Measurements from ENCODE around the gene NDUFS2.

DNA sequence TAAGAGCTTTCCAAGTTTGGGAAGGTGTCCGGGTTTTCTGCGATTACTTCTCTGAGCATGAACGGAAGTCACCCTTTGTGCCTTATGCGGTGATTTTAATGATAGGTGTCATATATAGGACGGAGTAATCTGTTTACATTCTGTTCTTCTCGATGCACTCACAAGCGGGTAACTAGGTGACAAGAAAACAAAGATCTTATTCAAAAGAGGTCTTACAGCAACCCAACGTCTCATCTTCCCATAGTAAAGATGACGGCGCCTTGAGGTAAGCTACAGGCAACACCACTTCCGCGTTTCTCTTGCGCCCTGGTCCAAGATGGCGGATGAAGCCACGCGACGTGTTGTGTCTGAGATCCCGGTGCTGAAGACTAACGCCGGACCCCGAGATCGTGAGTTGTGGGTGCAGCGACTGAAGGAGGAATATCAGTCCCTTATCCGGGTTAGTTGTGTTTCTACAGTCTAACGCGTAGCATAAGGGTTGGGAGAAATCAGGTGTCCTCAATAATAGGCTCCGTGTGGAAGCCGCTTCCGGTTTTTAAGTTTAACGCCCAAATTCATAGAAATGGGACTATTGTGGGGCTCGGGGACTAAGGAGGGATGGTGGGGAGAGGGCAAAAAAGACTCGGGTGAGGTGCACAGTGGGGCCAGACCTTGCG lies 48.4 kb upstream of the NDUFS2 start, which contains the start of gene UFC1:
- peak in 1 of 2 donors; percentile 26 for TF ChIP-seq POLR2A (IDR thresholded peaks at IDR 0.05)
- TF ChIP-seq, protein P1, sequence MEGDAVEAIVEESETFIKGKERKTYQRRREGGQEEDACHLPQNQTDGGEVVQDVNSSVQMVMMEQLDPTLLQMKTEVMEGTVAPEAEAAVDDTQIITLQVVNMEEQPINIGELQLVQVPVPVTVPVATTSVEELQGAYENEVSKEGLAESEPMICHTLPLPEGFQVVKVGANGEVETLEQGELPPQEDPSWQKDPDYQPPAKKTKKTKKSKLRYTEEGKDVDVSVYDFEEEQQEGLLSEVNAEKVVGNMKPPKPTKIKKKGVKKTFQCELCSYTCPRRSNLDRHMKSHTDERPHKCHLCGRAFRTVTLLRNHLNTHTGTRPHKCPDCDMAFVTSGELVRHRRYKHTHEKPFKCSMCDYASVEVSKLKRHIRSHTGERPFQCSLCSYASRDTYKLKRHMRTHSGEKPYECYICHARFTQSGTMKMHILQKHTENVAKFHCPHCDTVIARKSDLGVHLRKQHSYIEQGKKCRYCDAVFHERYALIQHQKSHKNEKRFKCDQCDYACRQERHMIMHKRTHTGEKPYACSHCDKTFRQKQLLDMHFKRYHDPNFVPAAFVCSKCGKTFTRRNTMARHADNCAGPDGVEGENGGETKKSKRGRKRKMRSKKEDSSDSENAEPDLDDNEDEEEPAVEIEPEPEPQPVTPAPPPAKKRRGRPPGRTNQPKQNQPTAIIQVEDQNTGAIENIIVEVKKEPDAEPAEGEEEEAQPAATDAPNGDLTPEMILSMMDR (IDR thresholded peaks at IDR 0.05 in 4 of 5, conservative IDR thresholded peaks at IDR 0.05 in 1 of 5): no peak

Data from gastrocnemius medialis (tissue), 4 donors.